DOHH2 (cell line): ENCODE measurements around the gene ZNF230.

Source experiments
- H3F3A ChIP-seq: fragments of 200-600 bp; sonication (generic), shearing (Covaris generic); 2 replicates; pipeline ENCODE4 v1.6.0; 2016; ENCODE audit warnings: antibody characterized with exemption, mild to moderate bottlenecking; ENCODE audit not compliant: control insufficient read depth, insufficient read depth
- H3K27ac ChIP-seq: fragments of 200-600 bp; sonication (generic); 2 replicates; pipeline ENCODE4 v1.5.1; 2014; ENCODE audit warnings: low read depth, mild to moderate bottlenecking, low read length, moderate library complexity
- H3K27me3 ChIP-seq: fragments of 200-600 bp; sonication (generic); 2 replicates; pipeline ENCODE4 v1.6.1; 2014; ENCODE audit warnings: mild to moderate bottlenecking, low read length, mixed read lengths; ENCODE audit not compliant: control insufficient read depth
- H3K36me3 ChIP-seq: fragments of 200-600 bp; sonication (generic); 2 replicates; pipeline ENCODE4 v1.6.1; 2014; ENCODE audit warnings: mild to moderate bottlenecking, low read length, moderate library complexity, mixed read lengths; ENCODE audit not compliant: control insufficient read depth
- H3K4me1 ChIP-seq: fragments of 200-600 bp; sonication (generic); 2 replicates; pipeline ENCODE4 v1.6.1; 2014; ENCODE audit warnings: mild to moderate bottlenecking, low read length, mixed read lengths; ENCODE audit not compliant: control insufficient read depth
- H3K4me2 ChIP-seq: fragments of 200-600 bp; sonication (generic); 2 replicates; pipeline ENCODE4 v1.6.0; 2014; ENCODE audit warnings: mild to moderate bottlenecking, low read length, moderate library complexity
- H3K4me3 ChIP-seq: fragments of 200-600 bp; sonication (generic); 2 replicates; pipeline ENCODE4 v1.5.1; 2014; ENCODE audit warnings: mild to moderate bottlenecking, low read length, mixed read lengths
- H3K79me2 ChIP-seq: fragments of 200-600 bp; sonication (generic); 2 replicates; pipeline ENCODE4 v1.6.1; 2014; ENCODE audit warnings: mild to moderate bottlenecking, low read length, mixed read lengths; ENCODE audit not compliant: control insufficient read depth
- H3K9me2 ChIP-seq: fragments of 200-600 bp; sonication (generic); replicated peaks from 2 replicates; pipeline ENCODE4 v1.6.1; 2014; ENCODE audit warnings: mild to moderate bottlenecking, low read length, mixed read lengths; ENCODE audit not compliant: control insufficient read depth
- H3K9me3 ChIP-seq: fragments of 200-600 bp; sonication (generic); 2 replicates; pipeline ENCODE4 v1.6.1; 2014; ENCODE audit warnings: antibody characterized with exemption, low read length, mixed read lengths; ENCODE audit not compliant: control insufficient read depth, insufficient read depth
- H4K20me1 ChIP-seq: fragments of 200-600 bp; sonication (generic); 2 replicates; pipeline ENCODE4 v1.6.0; 2014; ENCODE audit warnings: low read depth, mild to moderate bottlenecking, antibody characterized with exemption, low read length, moderate library complexity; ENCODE audit not compliant: control insufficient read depth, insufficient read depth
- EZH2phosphoT487 ChIP-seq: fragments of 200-600 bp; sonication (generic); IDR thresholded peaks from 2 replicates; pipeline ENCODE4 v1.6.1; 2017; ENCODE audit warnings: borderline replicate concordance, mild to moderate bottlenecking, antibody characterized with exemption, low read length, moderate library complexity, mixed read lengths
- TF ChIP-seq, protein P1 (sequence below): fragments of 200-600 bp; sonication (generic); IDR thresholded peaks from one replicate; pipeline ENCODE4 v1.5.1; 2014; ENCODE audit warnings: antibody characterized with exemption, mild to moderate bottlenecking, low read depth, low read length; ENCODE audit not compliant: poor library complexity, severe bottlenecking

Gene ZNF230

DNA sequence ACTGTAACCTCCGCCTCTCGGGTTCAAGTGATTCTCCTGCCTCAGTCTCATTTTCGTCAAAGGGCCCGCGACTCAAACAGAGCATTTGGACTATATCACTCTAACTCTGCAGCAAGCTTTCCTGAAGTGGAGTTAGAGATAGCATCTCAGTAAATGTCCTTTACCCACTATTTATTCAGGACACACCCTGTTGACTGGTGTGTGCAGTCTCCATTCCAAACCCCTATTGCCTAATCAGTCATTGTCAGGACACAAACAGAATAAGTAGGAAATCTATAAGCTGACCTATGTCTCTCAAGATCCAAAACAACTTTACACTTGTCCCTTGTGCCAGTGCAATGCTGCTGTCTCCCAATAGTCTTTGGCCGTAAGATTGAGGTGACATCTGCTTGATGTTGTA, 23.9 kb downstream of the ZNF230 start:
- Histone ChIP-seq H3K27me3 (no peaks in the 10 kb centered on the region), H3K36me3 (no peaks in the 10 kb centered on the region), H3K4me2 (no peak overlapping the region), H3K4me1 (peaks cover 9% of the 10 kb centered on the region; the same call in 1 of the 2 replicates), H3K4me3 (no peak overlapping the region), H4K20me1 (no peaks in the 10 kb centered on the region), H3F3A (no peaks in the 10 kb centered on the region), H3K9me2 (no peaks in the 10 kb centered on the region), H3K9me3 (peaks cover 24% of the 10 kb centered on the region), H3K27ac (no peak overlapping the region), H3K79me2 (no peaks in the 10 kb centered on the region)
- TF ChIP-seq, protein P1, sequence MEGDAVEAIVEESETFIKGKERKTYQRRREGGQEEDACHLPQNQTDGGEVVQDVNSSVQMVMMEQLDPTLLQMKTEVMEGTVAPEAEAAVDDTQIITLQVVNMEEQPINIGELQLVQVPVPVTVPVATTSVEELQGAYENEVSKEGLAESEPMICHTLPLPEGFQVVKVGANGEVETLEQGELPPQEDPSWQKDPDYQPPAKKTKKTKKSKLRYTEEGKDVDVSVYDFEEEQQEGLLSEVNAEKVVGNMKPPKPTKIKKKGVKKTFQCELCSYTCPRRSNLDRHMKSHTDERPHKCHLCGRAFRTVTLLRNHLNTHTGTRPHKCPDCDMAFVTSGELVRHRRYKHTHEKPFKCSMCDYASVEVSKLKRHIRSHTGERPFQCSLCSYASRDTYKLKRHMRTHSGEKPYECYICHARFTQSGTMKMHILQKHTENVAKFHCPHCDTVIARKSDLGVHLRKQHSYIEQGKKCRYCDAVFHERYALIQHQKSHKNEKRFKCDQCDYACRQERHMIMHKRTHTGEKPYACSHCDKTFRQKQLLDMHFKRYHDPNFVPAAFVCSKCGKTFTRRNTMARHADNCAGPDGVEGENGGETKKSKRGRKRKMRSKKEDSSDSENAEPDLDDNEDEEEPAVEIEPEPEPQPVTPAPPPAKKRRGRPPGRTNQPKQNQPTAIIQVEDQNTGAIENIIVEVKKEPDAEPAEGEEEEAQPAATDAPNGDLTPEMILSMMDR, result no peak
- TF ChIP-seq EZH2phosphoT487, result no peak

- H3K36me3 ChIP-seq, result no peaks in the 10 kb centered on the region
- no peaks in the 10 kb centered on the region for H3K9me2 ChIP-seq
- no peaks in the 10 kb centered on the region for H3K79me2 ChIP-seq
- no peaks in the 10 kb centered on the region for H3K4me1 ChIP-seq
- H3F3A ChIP-seq, result no peaks in the 10 kb centered on the region
- H3K9me3 ChIP-seq, result peaks cover 26% of the 10 kb centered on the region
- no peaks in the 10 kb centered on the region for H3K27me3 ChIP-seq
- TF ChIP-seq, protein P1, result no peak
- TF ChIP-seq EZH2phosphoT487, result no peak
- H3K4me3 ChIP-seq, result no peak overlapping the region
- no peaks in the 10 kb centered on the region for H4K20me1 ChIP-seq
- no peak overlapping the region for H3K27ac ChIP-seq
- H3K4me2 ChIP-seq, result no peak overlapping the region
Observed at GRCh38 chr19:44032001-44032610, 29.3 kb downstream of the ZNF230 start.

- Histone ChIP-seq H3K4me1 (no peaks in the 10 kb centered on the region), H3K27ac (no peak overlapping the region), H3F3A (no peaks in the 10 kb centered on the region), H3K9me2 (no peaks in the 10 kb centered on the region), H3K36me3 (no peaks in the 10 kb centered on the region), H3K9me3 (no peaks in the 10 kb centered on the region; the same call in 1 of the 2 replicates), H3K27me3 (no peaks in the 10 kb centered on the region), H4K20me1 (no peaks in the 10 kb centered on the region), H3K4me3 (no peak overlapping the region), H3K4me2 (no peak overlapping the region), H3K79me2 (no peaks in the 10 kb centered on the region)
- no peak for TF ChIP-seq EZH2phosphoT487
- TF ChIP-seq, protein P1, result no peak
Observed at GRCh38 chr19:44042147-44042546, 39.4 kb downstream of the ZNF230 start.
